Nephron (organoid): ENCODE measurements around the gene SLC37A3.

Experiments used
- H3K27ac Mint-ChIP-seq, 3 experiments: 2 replicates each; pipeline ENCODE4 v1.8.0; 2020; ENCODE audit warnings: mixed read lengths in 3 of 3, mild to moderate bottlenecking in 2 of 3, moderate library complexity in 1 of 3
- H3K27me3 Mint-ChIP-seq: 2 replicates; pipeline ENCODE4 v1.8.0; 2021; ENCODE audit warnings: low read depth, mild to moderate bottlenecking, moderate library complexity, mixed read lengths
- H3K36me3 Mint-ChIP-seq: 2 replicates; pipeline ENCODE4 v1.8.0; 2020; ENCODE audit warnings: low read depth, mixed read lengths
- H3K4me1 Mint-ChIP-seq: 2 replicates; pipeline ENCODE4 v1.8.0; 2020; ENCODE audit warnings: mixed read lengths
- H3K4me3 Mint-ChIP-seq, 3 experiments: 2 replicates each; pipeline ENCODE4 v1.8.0; 2020; ENCODE audit warnings: mild to moderate bottlenecking in 3 of 3, mixed read lengths in 3 of 3, moderate library complexity in 2 of 3
- H3K9me3 Mint-ChIP-seq: 2 replicates; pipeline ENCODE4 v1.8.0; 2020; ENCODE audit warnings: mixed read lengths
- TF ChIP-seq, protein P1 (sequence below), 3 experiments: fragments of 200-600 bp; sonication (generic); IDR thresholded peaks; one replicate each; pipeline ENCODE4 v1.5.0; 2021; ENCODE audit warnings: antibody characterized with exemption in 3 of 3; ENCODE audit not compliant: unreplicated experiment in 3 of 3

SLC37A3 gene

DNA sequence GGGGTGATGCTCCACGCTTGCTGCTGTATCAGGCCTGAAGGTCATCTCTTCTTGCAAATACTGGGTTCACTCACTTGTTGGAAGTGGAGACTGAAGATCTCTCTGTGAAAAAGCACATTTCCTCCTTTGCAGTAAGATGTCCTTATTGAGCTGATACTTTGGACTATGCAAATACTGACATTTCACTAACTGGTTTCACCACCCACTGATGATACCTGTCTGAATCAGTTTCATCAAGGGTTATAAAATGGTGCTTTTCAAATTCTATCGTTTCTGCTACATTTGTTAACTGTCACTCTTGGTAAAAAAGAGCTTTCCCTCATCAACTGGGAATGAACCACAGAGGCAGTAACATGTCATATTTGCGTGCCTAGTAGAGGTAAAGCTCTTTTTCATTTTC, 41.0 kb upstream of the SLC37A3 start:
- TF ChIP-seq, protein P1, sequence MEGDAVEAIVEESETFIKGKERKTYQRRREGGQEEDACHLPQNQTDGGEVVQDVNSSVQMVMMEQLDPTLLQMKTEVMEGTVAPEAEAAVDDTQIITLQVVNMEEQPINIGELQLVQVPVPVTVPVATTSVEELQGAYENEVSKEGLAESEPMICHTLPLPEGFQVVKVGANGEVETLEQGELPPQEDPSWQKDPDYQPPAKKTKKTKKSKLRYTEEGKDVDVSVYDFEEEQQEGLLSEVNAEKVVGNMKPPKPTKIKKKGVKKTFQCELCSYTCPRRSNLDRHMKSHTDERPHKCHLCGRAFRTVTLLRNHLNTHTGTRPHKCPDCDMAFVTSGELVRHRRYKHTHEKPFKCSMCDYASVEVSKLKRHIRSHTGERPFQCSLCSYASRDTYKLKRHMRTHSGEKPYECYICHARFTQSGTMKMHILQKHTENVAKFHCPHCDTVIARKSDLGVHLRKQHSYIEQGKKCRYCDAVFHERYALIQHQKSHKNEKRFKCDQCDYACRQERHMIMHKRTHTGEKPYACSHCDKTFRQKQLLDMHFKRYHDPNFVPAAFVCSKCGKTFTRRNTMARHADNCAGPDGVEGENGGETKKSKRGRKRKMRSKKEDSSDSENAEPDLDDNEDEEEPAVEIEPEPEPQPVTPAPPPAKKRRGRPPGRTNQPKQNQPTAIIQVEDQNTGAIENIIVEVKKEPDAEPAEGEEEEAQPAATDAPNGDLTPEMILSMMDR (IDR thresholded peaks at IDR 0.05; ENCODE audit: unreplicated experiment in 3 of 3), result no peak
- Mint-ChIP-seq H3K9me3 (no peaks in the 10 kb centered on the region), H3K27me3 (no peaks in the 10 kb centered on the region), H3K4me1 (no peaks in the 10 kb centered on the region), H3K36me3 (peaks cover 5% of the 10 kb centered on the region), H3K27ac (no peak overlapping the region), H3K4me3 (no peak overlapping the region)

DNA sequence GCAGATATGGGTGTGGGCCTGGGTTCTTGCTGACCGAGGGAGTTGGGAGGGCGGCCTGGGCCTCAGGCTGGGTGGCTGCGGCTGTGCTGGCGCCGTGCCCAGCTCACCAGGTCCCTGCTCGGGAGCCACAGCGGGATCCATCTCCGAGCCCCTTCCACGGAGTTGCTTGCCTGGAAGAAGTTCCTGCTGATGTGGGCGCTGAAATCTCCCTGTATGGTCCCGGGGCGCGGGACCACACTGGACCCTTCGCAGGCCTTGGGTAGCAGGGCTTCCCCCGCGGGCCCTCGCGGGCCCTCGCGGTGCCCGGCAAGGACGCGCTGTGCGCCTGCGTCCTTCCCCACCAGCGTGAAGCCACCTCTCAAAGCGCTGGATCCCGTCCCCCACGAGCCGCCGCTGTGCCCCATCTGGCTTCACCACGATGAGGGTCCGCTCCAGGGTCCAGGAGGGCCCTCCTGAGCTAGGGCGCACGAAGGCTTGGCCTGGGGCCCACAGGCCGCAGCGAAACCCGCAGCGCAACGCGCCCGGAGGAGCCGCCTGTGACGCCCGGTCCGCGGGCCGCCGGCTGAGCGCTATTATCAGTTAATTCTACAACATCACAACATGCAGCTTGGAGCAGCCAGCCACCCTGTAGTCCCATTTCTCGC, 37.0 kb upstream of the SLC37A3 start:
- TF ChIP-seq, protein P1 (IDR thresholded peaks at IDR 0.05; ENCODE audit: unreplicated experiment in 3 of 3), result no peak
- H3K36me3 Mint-ChIP-seq, result no peaks in the 10 kb centered on the region
- H3K9me3 Mint-ChIP-seq, result no peaks in the 10 kb centered on the region
- H3K4me1 Mint-ChIP-seq, result no peaks in the 10 kb centered on the region
- H3K4me3 Mint-ChIP-seq, result no peak overlapping the region
- H3K27me3 Mint-ChIP-seq, result no peaks in the 10 kb centered on the region
- H3K27ac Mint-ChIP-seq, result no peak overlapping the region

DNA sequence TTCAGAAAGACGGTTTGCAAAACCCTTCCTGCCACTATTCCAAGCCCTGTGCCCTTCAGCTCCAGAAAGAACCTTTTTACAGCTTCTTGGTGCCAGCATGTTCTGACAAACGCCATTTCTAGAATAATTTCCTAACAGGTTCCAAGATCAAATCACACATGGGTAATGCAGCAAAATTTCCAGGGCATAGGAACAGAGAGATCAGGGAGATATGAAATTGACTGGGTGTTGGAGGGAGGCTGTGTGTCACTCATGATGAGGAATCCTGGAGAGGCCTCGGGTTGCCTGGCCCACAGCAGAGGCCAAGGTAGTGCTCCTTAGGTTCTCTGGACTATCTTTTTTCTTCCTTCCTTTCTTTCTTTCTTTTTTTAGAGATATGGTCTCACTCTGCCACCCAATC, 35.1 kb upstream of the SLC37A3 start:
- TF ChIP-seq, protein P1 (IDR thresholded peaks at IDR 0.05; ENCODE audit: unreplicated experiment in 3 of 3), result no peak
- Mint-ChIP-seq H3K27ac (no peak overlapping the region), H3K9me3 (no peaks in the 10 kb centered on the region), H3K4me3 (no peak overlapping the region), H3K27me3 (no peaks in the 10 kb centered on the region), H3K4me1 (no peaks in the 10 kb centered on the region), H3K36me3 (no peaks in the 10 kb centered on the region)

DNA sequence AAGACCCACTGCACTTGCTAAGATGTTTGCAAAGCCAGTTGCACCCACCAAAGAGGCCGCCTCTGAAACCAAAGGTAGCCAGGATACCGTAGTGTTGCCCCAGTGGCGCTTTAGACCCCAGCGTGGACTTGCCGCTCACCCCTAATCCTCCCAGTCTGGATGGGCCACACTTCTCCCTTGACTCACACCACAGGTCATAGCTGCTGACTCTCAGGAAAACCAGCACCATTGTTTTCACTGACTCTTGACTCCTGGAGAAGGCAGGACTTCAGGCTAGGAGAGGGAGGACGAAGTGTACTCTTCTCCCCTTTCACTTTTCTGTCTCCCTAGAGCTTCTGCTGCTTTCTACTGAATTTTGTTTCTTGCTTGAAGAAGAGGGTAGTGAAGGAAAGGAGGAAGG, 27.8 kb upstream of the SLC37A3 start:
- Mint-ChIP-seq H3K27me3 (no peaks in the 10 kb centered on the region), H3K27ac (no peak overlapping the region), H3K9me3 (no peaks in the 10 kb centered on the region), H3K36me3 (no peaks in the 10 kb centered on the region), H3K4me1 (no peaks in the 10 kb centered on the region), H3K4me3 (no peak overlapping the region)
- TF ChIP-seq, protein P1 (IDR thresholded peaks at IDR 0.05; ENCODE audit: unreplicated experiment in 3 of 3), result no peak

DNA sequence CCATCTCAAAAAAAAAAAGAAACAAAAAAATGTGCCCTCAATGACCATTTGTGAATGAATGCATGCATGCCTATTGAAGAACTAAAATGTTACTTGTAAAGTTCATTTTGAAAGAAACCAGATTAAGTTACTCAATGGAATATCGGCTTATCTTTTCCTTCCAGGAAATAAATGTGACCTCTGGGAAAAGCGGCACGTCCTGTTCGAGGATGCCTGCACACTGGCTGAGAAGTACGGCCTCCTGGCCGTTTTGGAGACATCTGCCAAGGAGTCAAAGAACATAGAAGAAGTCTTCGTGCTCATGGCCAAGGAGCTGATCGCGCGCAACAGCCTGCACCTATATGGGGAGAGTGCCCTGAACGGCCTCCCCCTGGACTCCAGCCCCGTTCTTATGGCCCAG, 27.4 kb upstream of the SLC37A3 start:
- H3K36me3 Mint-ChIP-seq, result no peaks in the 10 kb centered on the region
- H3K4me3 Mint-ChIP-seq, result no peak overlapping the region
- H3K27ac Mint-ChIP-seq, result no peak overlapping the region
- no peaks in the 10 kb centered on the region for H3K4me1 Mint-ChIP-seq
- TF ChIP-seq, protein P1 (IDR thresholded peaks at IDR 0.05; ENCODE audit: unreplicated experiment in 3 of 3), result no peak
- H3K9me3 Mint-ChIP-seq, result no peaks in the 10 kb centered on the region
- no peaks in the 10 kb centered on the region for H3K27me3 Mint-ChIP-seq

DNA sequence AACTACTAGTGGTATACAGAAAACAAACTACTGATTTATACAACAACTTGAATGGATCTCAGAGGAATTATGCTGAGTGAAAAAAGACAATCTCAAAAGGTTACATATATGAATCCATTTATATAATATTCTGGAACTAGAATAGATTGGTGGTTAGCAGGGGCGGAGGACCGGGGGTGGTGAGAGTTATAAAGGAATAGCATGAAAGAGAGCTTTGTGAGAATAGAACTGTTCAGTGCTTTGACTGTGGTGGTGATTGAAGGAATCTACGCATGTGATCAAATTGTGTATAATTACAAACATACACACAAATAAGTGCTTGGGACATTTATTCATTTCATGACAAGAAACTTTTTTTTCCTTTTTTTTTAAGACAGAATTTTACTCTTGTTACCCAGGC, 25.2 kb upstream of the SLC37A3 start:
- H3K27ac Mint-ChIP-seq, result no peak overlapping the region
- H3K4me3 Mint-ChIP-seq, result no peak overlapping the region
- H3K9me3 Mint-ChIP-seq, result no peaks in the 10 kb centered on the region
- no peaks in the 10 kb centered on the region for H3K36me3 Mint-ChIP-seq
- H3K27me3 Mint-ChIP-seq, result no peaks in the 10 kb centered on the region
- no peaks in the 10 kb centered on the region for H3K4me1 Mint-ChIP-seq
- TF ChIP-seq, protein P1 (IDR thresholded peaks at IDR 0.05; ENCODE audit: unreplicated experiment in 3 of 3), result no peak
